AG04449 (cell line): Measurements from ENCODE around the gene ORAI2.

Experiments used
- CTCF ChIA-PET: fragments of 350-600 bp; formaldehyde crosslinking; extraction: SDS; loops from one replicate; lab custom pipeline; 2021; ENCODE audit warnings: antibody characterized with exemption; lab: Yijun Ruan, JAX
- POLR2A ChIA-PET: fragments of 400-600, 350-600 bp; formaldehyde crosslinking; extraction: SDS; loops from one replicate; lab custom pipeline; 2020; ENCODE audit warnings: antibody characterized with exemption, inconsistent platforms; lab: Yijun Ruan, JAX
- DNase-seq: peaks from one replicate; pipeline ENCODE4 v3.0.0-alpha.2; 2010; ENCODE audit warnings: low read depth, low spot score
- H3K4me3 ChIP-seq: 2 replicates; pipeline ENCODE4 v1.5.1; 2011; ENCODE audit warnings: low read depth, mild to moderate bottlenecking, control low read depth, low read length
- CTCF ChIP-seq: IDR thresholded peaks from one replicate; pipeline ENCODE4 v1.5.1; 2011; ENCODE audit warnings: mild to moderate bottlenecking, moderate library complexity, low read length, control low read depth, inconsistent platforms; ENCODE audit not compliant: insufficient read depth; ENCODE audit errors: missing control alignments

The ORAI2 gene

DNA sequence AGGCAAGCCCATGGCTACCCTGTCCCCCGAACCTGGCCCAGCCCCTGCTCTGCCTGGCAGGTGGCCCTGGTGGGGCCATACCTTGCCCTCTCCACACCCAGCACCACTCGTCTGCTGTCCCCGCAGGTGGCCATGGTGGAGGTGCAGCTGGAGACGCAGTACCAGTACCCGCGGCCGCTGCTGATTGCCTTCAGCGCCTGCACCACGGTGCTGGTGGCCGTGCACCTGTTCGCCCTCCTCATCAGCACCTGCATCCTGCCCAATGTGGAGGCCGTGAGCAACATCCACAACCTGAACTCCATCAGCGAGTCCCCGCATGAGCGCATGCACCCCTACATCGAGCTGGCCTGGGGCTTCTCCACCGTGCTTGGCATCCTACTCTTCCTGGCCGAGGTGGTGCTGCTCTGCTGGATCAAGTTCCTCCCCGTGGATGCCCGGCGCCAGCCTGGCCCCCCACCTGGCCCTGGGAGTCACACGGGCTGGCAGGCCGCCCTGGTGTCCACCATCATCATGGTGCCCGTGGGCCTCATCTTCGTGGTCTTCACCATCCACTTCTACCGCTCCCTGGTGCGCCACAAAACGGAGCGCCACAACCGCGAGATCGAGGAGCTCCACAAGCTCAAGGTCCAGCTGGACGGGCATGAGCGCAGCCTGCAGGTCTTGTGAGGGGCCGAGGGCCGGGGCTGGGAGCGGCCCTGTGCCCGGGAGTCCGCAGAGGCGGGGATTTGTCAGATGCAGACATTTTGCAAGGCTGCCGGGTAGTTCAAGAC is 13.2 kb downstream of the ORAI2 start:
- no peak for DNase-seq
- no peak for TF ChIP-seq CTCF
- CTCF ChIA-PET: no interaction called here
- no peak overlapping the region for H3K4me3 ChIP-seq
- POLR2A ChIA-PET: no interaction called here

- no peak for TF ChIP-seq CTCF
- no peak overlapping the region for H3K4me3 ChIP-seq
- POLR2A ChIA-PET: interaction anchor here (1.0 to 1.6 kb wide), 2 partner anchors 12 to 13 kb away, joined by 3 to 4 read pairs; no protein-coding TSS in a partner anchor
- no peak for DNase-seq
- CTCF ChIA-PET: interaction anchor here (0.9 kb wide), 1 partner anchor 19 kb away, joined by 3 read pairs; no protein-coding TSS in a partner anchor
These were observed 13.9 kb downstream of the ORAI2 start for GRCh38 chr7:102447311-102447710.

- H3K4me3 ChIP-seq: no peak overlapping the region
- POLR2A ChIA-PET: no interaction called here
- TF ChIP-seq CTCF: no peak
- no peak for DNase-seq
- CTCF ChIA-PET: no interaction called here
These were observed 15.8 kb downstream of the ORAI2 start for GRCh38 chr7:102449136-102449535.

DNA sequence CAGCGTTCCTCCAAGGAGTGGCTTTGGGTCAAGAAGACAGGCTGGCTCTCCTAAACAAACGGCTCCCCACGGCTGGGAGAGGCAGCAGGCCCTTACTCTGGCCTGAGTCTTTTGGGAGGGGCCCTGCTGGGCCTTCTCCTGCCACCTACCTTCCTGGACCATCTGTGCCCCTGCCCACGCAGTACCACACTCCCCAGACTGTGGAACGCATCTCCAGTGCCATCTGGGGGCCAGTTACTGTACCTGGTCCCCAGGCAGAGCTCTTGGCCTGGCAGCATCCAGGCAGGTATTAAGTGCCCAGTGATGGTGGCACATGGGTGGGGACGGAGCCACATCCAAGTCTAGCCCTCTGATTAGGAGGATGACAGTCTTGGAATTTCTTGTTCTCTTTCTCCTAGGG is 16.9 kb downstream of the ORAI2 start:
- no peak overlapping the region for H3K4me3 ChIP-seq
- POLR2A ChIA-PET: no interaction called here
- no peak for TF ChIP-seq CTCF
- no peak for DNase-seq
- CTCF ChIA-PET: interaction anchor here (1.0 to 1.7 kb wide), 2 partner anchors 17 to 171 kb away, joined by 3 read pairs; no protein-coding TSS in a partner anchor

DNA sequence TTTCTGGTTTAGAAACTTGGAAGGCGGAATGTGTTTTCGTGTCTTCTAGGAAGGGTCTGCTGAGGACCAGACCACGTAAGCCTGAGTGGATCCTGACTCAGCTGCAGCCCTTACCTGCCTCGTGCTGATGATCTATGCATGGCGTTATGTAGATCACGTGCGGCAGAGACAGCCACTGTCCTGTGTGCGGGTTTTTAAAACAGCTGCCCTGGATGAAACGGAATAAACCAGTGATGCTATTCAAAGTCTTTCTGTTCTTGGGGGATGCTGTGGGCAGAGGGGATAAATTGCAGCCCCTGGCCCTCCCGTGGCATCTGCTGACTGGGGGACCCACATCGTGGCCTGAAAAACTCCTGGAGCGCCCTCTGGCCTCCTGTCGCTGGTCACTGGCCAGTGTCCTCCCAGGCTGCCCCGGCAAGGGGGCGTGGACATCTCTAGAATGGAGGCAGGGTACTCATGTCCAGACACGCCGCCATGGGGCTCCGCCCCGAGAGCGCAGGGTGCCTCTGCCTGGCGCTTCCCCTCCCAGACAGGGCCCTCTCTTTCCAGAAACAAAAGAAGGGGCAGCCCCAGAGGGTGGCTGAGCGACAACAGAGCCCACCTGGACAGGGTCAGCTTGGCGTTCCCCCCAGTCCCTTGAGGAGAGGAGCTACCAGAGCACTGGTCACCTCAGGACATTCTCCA is 18.1 kb downstream of the ORAI2 start:
- DNase-seq: no peak
- ChIA-PET CTCF (interaction anchor here (0.8 to 1.1 kb wide), 2 partner anchors 9 to 13 kb away, joined by 3 read pairs; partner anchors contain the start of genes ALKBH4 and LRWD1), POLR2A (no interaction called here)
- no peak overlapping the region for H3K4me3 ChIP-seq
- no peak for TF ChIP-seq CTCF

GRCh38 chr7:102452451-102452850 is 19.1 kb downstream of the ORAI2 start:
- ChIA-PET POLR2A (no interaction called here), CTCF (interaction anchor here (0.8 to 1.1 kb wide), 3 partner anchors 8 to 13 kb away, joined by 3 to 6 read pairs (median 3); partner anchors contain the start of genes ALKBH4 and LRWD1)
- DNase-seq: no peak
- H3K4me3 ChIP-seq: no peak overlapping the region
- no peak for TF ChIP-seq CTCF
